HG03469 (cell line): ENCODE results near the gene ST13.
"Not testable (repeated sequence)": the region's sequence is repeated elsewhere in the genome, so short reads cannot be mapped to it uniquely, and the experiment has no call there.

Source experiments
- ATAC-seq: cut with Tn5 transposase; IDR thresholded peaks from one replicate; pipeline ENCODE4 v1.9.1; 2021; ENCODE audit warnings: mild to moderate bottlenecking, moderate library complexity, moderate number of reproducible peaks; ENCODE audit not compliant: unreplicated experiment

The ST13 gene

DNA sequence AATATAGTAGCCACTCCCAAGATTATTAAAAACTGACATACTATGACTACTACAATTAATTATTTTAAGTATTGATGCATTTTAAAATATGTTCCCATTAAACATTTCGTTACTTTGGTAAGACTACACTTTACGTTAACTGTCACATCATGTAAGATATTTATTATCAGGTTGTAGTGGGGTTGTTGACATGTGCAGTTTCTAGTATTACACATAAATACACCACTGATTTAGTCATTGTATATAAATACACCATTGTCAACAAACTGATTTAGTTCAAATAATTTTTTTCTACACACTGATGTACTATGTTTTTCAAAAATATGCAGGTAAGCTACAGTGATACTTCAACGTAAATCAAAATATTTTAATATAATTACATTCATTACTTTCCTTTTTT lies 11.5 kb downstream of the ST13 start:
- ATAC-seq = no peak

GRCh38 chr22:40838486-40838885 lies 18.0 kb downstream of the ST13 start:
- ATAC-seq = no peak

DNA sequence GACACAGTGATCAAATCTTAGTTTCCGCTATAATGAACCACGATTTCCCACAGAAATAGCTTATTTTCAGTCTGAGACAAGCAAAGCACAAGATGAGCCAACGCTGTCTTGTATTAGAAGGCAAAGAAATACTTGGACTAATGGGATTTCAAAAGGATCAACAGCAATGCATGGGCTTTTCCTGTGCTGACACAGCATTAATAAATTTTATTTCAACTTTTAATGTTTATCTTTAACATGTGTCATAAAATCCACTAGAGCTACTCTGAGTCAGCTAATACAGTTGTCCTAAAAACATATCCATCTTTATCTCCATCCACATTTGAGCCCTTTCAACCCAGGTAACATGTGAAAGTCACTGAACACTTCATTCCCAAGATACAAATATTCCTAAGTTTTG lies 21.8 kb downstream of the ST13 start:
- ATAC-seq = no peak

- ATAC-seq = no peak
Observed at GRCh38 chr22:40829131-40829530, 27.3 kb downstream of the ST13 start.

GRCh38 chr22:40826984-40827741 lies 29.3 kb downstream of the ST13 start:
- ATAC-seq = no peak

GRCh38 chr22:40826292-40826691 lies 30.1 kb downstream of the ST13 start:
- ATAC-seq = not testable (repeated sequence)

- ATAC-seq = no peak
Observed at GRCh38 chr22:40823426-40823825, 33.0 kb downstream of the ST13 start.

- ATAC-seq = no peak
Observed at GRCh38 chr22:40819599-40820140, 36.8 kb downstream of the ST13 start.

GRCh38 chr22:40818747-40819598 lies 37.5 kb downstream of the ST13 start, which contains the start of gene SLC25A17:
SLC25A17 (minus strand) TSS chr22:40819346; CDS start chr22:40819248, 98 bp downstream.
- no peak for ATAC-seq

DNA sequence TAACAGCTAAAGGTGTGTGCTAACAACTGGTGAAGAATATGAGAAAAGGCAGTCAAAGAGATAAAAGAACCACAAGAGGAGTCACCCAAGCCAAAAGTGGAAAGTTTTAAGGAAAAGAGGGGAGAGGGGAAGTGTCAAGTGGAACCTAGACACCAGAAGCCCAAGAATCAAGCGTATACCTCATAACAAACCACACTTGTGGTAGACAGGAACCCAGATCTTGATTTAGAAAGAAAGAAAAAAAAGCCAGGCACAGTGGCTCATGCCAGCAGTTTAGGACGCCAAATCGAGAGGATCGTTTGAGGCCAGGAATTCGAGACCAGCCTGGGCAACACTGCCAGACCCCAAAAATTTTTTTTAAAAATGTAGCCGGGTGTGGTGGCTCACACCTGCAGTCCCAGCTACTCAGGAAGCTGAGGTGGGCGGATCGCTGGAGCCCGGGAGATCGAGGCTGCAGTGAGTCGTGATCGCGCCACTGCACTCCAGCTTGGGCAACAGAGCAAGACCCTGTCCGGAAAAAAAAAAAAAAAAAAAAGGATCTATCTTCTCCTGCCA lies 38.2 kb downstream of the ST13 start:
- ATAC-seq = no peak

DNA sequence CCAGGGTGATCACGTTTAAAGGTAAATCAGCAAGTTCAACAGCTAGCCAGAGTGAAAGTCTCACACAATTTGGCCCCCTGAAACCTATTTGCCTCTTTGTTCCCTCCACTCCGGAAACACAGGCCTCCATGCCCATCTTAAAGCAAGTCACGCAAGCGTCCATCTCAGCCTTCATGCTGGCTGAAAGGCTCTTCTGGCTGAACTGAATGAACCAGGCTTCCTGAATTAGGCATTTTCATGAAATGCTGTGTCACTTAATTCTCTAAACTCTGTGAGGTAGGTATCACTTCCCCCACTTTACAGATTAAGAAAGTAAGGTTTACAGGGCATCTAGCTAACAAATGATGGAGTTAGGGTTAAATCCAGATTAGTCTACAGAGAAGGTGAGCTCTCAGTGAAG lies 38.7 kb downstream of the ST13 start:
- ATAC-seq = no peak

DNA sequence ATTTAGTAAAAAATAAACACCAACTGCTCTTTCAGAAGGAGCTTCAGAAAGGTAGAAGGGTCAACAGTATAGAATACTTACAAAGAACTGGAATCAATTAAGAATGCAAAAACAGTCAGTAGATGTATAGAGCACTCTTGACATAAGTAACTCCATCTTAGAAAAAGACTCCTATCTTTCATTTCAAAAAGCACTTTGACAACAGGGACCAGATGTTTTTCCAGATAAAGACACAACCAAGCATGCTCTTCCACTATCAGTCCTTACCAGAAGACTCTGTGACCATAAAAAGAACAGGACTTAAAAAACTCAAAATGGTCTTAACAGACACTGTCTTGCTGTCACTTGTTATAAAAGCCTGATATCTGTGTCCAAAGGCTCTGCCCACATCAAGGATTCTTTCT lies 42.5 kb downstream of the ST13 start:
- no peak for ATAC-seq

GRCh38 chr22:40808018-40808841 lies 48.2 kb downstream of the ST13 start:
- ATAC-seq = no peak

GRCh38 chr22:40806711-40807110 lies 49.7 kb downstream of the ST13 start:
- no peak for ATAC-seq

DNA sequence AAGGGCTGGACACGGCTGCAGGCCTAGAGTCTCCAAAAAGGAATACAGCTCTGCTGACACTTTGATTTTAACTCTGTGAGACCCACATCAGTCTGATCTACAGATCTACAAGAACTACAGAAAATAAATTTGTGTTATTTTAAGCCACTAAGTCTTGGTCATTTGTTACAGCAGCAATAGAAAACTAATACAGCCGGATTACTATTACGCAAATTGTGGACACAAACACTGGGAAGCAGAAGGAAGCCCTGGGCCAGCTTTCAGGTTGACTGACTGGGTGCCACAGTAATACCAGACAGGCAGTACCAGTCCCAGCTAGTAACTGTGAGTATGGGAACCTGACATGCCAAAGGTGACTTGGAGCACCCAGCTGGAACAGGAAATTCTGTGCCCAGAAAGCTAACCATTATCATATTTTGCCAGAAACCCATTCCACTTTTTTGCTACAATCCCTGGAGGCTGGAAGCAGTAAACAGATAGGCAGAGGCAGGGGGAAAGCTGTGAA lies 50.7 kb downstream of the ST13 start:
- no peak for ATAC-seq

- ATAC-seq = no peak
Observed at GRCh38 chr22:40805239-40805638, 51.2 kb downstream of the ST13 start.

DNA sequence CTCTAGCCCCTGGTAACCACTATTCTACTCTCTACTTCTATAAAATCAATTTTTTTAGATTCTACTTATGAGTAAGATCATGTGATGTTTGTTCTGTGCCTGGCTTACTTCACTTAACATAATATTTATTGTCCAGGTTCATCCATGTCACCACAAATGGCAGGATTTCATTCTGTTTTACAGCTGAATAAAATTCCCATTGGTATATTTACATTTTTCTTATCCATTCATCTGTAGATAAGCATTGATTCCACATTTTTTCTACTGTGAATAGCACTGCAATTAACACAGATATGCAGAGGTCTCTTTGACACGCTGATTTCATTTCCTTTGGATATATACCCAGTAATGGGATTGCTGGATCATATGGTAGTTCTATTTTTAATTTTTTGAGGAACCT lies 53.1 kb downstream of the ST13 start:
- ATAC-seq = no peak

- no peak for ATAC-seq
Observed at GRCh38 chr22:40799008-40799407, 57.4 kb downstream of the ST13 start.

DNA sequence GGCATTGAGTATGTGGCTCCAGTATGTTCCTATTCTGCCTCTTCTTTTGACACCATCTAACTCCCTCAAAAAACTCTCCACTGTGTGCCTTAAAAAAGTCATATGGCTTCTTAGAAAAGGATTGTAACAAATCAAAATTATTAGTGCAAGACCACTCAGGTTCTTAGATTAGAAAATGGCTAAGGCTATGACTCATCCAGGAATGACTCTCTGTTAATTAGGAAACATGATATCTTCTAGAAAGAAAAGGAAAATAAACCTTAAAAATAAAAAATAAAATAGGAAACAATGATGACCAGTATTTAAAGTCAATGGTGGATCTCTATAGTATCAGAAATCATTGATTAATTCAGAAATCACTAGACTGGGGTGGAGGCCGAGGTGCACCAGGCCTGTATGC lies 59.0 kb downstream of the ST13 start:
- no peak for ATAC-seq

DNA sequence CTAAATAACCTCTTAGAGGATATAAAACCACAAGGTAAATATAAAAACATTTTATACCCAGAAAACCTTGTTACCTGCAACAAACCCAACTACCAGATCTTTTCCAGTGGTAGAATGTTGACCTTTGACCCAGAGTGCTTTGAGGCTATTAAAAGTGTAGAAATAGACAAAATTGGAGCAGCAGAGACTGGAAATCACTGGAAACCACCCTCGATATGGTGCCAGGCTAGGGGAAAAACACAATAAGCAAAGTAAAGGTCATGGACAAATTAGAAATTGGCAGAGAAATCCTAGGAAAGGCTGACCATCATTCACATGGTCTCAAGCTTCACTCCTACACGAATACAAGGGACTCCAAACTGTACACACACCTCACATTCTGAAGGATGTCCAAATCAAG lies 64.0 kb downstream of the ST13 start:
- ATAC-seq = no peak
